Stimulated activated CD8-positive, alpha-beta memory T cell treated with anti-CD3 and anti-CD28 coated beads, Interleukin-12 subunit alpha, Interleukin-12 subunit beta, amount 100 ng/mL, for 1 hour (primary cell): Measurements from ENCODE around the gene CEP170.

Source experiments
- DNase-seq: peaks from one replicate; pipeline ENCODE4 v3.0.0-alpha.2; 2020; ENCODE audit warnings: low read depth

Gene CEP170

GRCh38 chr1:243267914-243268653 lies 13.0 kb upstream of the CEP170 start:
- DNase-seq, result no peak

GRCh38 chr1:243267471-243267880 lies 12.4 kb upstream of the CEP170 start:
- no peak for DNase-seq

GRCh38 chr1:243266231-243266630 lies 11.2 kb upstream of the CEP170 start:
- DNase-seq, result no peak

- DNase-seq, result no peak
Observed at GRCh38 chr1:243264717-243265116, 9.6 kb upstream of the CEP170 start.

GRCh38 chr1:243261390-243261789 lies 6.3 kb upstream of the CEP170 start:
- no peak for DNase-seq

- DNase-seq, result no peak
Observed at GRCh38 chr1:243260221-243260880, 5.3 kb upstream of the CEP170 start.

- no peak for DNase-seq
Observed at GRCh38 chr1:243258731-243259130, 3.6 kb upstream of the CEP170 start.

GRCh38 chr1:243257189-243257588 lies 2.1 kb upstream of the CEP170 start:
- no peak for DNase-seq

GRCh38 chr1:243256590-243256989 lies 1.5 kb upstream of the CEP170 start:
- no peak for DNase-seq

GRCh38 chr1:243255791-243256512 lies 871 bp upstream of the CEP170 start, which contains the start of gene SDCCAG8:
SDCCAG8 (plus strand) TSS chr1:243256041; CDS start chr1:243256174, 133 bp downstream.
- DNase-seq, result peak; percentile 89

- DNase-seq, result peak; percentile 19
Observed at GRCh38 chr1:243254233-243254926, 701 bp downstream of the CEP170 start.

GRCh38 chr1:243253926-243254232 lies 1.2 kb downstream of the CEP170 start:
- DNase-seq, result no peak

- no peak for DNase-seq
Observed at GRCh38 chr1:243253211-243253925, 1.7 kb downstream of the CEP170 start.

- no peak for DNase-seq
Observed at GRCh38 chr1:243251539-243251938, 3.5 kb downstream of the CEP170 start.

GRCh38 chr1:243250102-243250501 lies 5.0 kb downstream of the CEP170 start:
- no peak for DNase-seq

GRCh38 chr1:243249214-243249613 lies 5.9 kb downstream of the CEP170 start:
- DNase-seq, result no peak

- no peak for DNase-seq
Observed at GRCh38 chr1:243247901-243248300, 7.2 kb downstream of the CEP170 start.

- DNase-seq, result no peak
Observed at GRCh38 chr1:243246916-243247315, 8.2 kb downstream of the CEP170 start.

GRCh38 chr1:243244432-243244841 lies 10.6 kb downstream of the CEP170 start:
- no peak for DNase-seq

- no peak for DNase-seq
Observed at GRCh38 chr1:243236604-243237252, 18.4 kb downstream of the CEP170 start.

GRCh38 chr1:243234978-243235647 lies 20.0 kb downstream of the CEP170 start:
- no peak for DNase-seq
